ENCODE results near the gene ADAM10. TPM values are rescaled to one million over a fixed set of nuclear protein-coding genes. Genes with fewer than 3 reads are reported as not detected.

The ADAM10 gene
- total RNA-seq, 1 experiment from 2014 or later: 239 TPM

- CTCF ChIA-PET: no interaction called here
These were observed 49.7 kb downstream of the ADAM10 start for GRCh38 chr15:58699769-58700168.

GRCh38 chr15:58698887-58699641 is 50.4 kb downstream of the ADAM10 start:
- ChIA-PET POLR2A (ENCODE audit: unreplicated experiment) (no interaction called here), CTCF (interaction anchor here (0.6 kb wide), 1 partner anchor 992 kb away, joined by 3 read pairs; no protein-coding TSS in a partner anchor)

More at GRCh38 chr15:58699769-58700168, 49.7 kb downstream of the ADAM10 start:
- no peak overlapping the region for H2AFZ ChIP-seq
- no peak for DNase-seq
- no peaks in the 10 kb centered on the region for H3K9me2 ChIP-seq (ENCODE audit: insufficient read depth)
- POLR2A ChIA-PET (ENCODE audit: unreplicated experiment): no interaction called here
- H4K20me1 ChIP-seq (ENCODE audit: insufficient read depth): no peaks in the 10 kb centered on the region; the same call in 1 of the 2 replicates
- no peak overlapping the region for H3K27ac ChIP-seq
- BruUV-seq (replicated peaks): no TSS peak
- H3K36me3 ChIP-seq (ENCODE audit: low read depth): peaks cover 8% of the 10 kb centered on the region
- TF ChIP-seq CTCF (conservative IDR thresholded peaks at IDR 0.05) (no peak), EZH2 (IDR thresholded peaks at IDR 0.05; ENCODE audit: low read depth) (no peak)
- peaks cover 92% of the 10 kb centered on the region for H3K79me2 ChIP-seq (ENCODE audit: low read depth)
- intact Hi-C loops (cut with micrococcal nuclease; ENCODE audit: unreplicated experiment): loop anchor here (5.0 kb wide), 1 partner anchor 32 kb away; no protein-coding TSS in a partner anchor
- H3K4me3 ChIP-seq: no peak overlapping the region
- H3K4me1 ChIP-seq (replicated peaks; ENCODE audit: insufficient read depth): no peaks in the 10 kb centered on the region
- H3F3A ChIP-seq (ENCODE audit: insufficient read depth, low read depth): 0 out of 2 replicates have a peak, but pooled peaks cover 8% of the 10 kb centered on the region
- no peaks in the 10 kb centered on the region for H3K27me3 ChIP-seq (ENCODE audit: insufficient read depth, low read depth)
- H3K4me2 ChIP-seq: no peak overlapping the region
- H3K9me3 ChIP-seq (ENCODE audit: insufficient read depth, low read depth): peaks cover 10% of the 10 kb centered on the region; the same call in 1 of the 2 replicates

GRCh38 chr15:58697220-58697619 is 52.3 kb downstream of the ADAM10 start:
- BruUV-seq (replicated peaks): no TSS peak
- DNase-seq: no peak
- CTCF ChIA-PET: no interaction called here

More at GRCh38 chr15:58698887-58699641, 50.4 kb downstream of the ADAM10 start:
- H3K9me3 ChIP-seq (ENCODE audit: insufficient read depth, low read depth): peaks cover 10% of the 10 kb centered on the region; the same call in 1 of the 2 replicates
- H3F3A ChIP-seq (ENCODE audit: insufficient read depth, low read depth): 0 out of 2 replicates have a peak, but pooled peaks cover 11% of the 10 kb centered on the region
- H3K79me2 ChIP-seq (ENCODE audit: low read depth): peaks cover 94% of the 10 kb centered on the region
- H3K4me2 ChIP-seq: no peak overlapping the region
- no peaks in the 10 kb centered on the region for H3K9me2 ChIP-seq (ENCODE audit: insufficient read depth)
- no peak for TF ChIP-seq CTCF (conservative IDR thresholded peaks at IDR 0.05)
- TF ChIP-seq EZH2 (IDR thresholded peaks at IDR 0.05; ENCODE audit: low read depth): no peak
- no peaks in the 10 kb centered on the region for H3K4me1 ChIP-seq (replicated peaks; ENCODE audit: insufficient read depth)
- H3K27ac ChIP-seq: no peak overlapping the region
- no peaks in the 10 kb centered on the region for H3K27me3 ChIP-seq (ENCODE audit: insufficient read depth, low read depth)
- H3K36me3 ChIP-seq (ENCODE audit: low read depth): peaks cover 8% of the 10 kb centered on the region
- H3K4me3 ChIP-seq: no peak overlapping the region
- H4K20me1 ChIP-seq (ENCODE audit: insufficient read depth): no peaks in the 10 kb centered on the region; the same call in 1 of the 2 replicates
- no peak overlapping the region for H2AFZ ChIP-seq
- no TSS peak for BruUV-seq (replicated peaks)
- no peak for DNase-seq
- intact Hi-C loops (cut with micrococcal nuclease; ENCODE audit: unreplicated experiment): no loop called here

More at GRCh38 chr15:58697220-58697619, 52.3 kb downstream of the ADAM10 start:
- H3K4me3 ChIP-seq: no peak overlapping the region
- no peak overlapping the region for H3K27ac ChIP-seq
- no peak overlapping the region for H3K4me2 ChIP-seq
- H3F3A ChIP-seq (ENCODE audit: insufficient read depth, low read depth): 0 out of 2 replicates have a peak, but pooled peaks cover 11% of the 10 kb centered on the region
- no peaks in the 10 kb centered on the region for H3K9me2 ChIP-seq (ENCODE audit: insufficient read depth)
- intact Hi-C loops (cut with micrococcal nuclease; ENCODE audit: unreplicated experiment): no loop called here
- H3K4me1 ChIP-seq (replicated peaks; ENCODE audit: insufficient read depth): no peaks in the 10 kb centered on the region
- H3K36me3 ChIP-seq (ENCODE audit: low read depth): peaks cover 11% of the 10 kb centered on the region
- H3K79me2 ChIP-seq (ENCODE audit: low read depth): peaks cover 89% of the 10 kb centered on the region
- H2AFZ ChIP-seq: no peak overlapping the region
- H4K20me1 ChIP-seq (ENCODE audit: insufficient read depth): no peaks in the 10 kb centered on the region
- TF ChIP-seq EZH2 (IDR thresholded peaks at IDR 0.05; ENCODE audit: low read depth): no peak
- no peak for TF ChIP-seq CTCF (conservative IDR thresholded peaks at IDR 0.05)
- no peaks in the 10 kb centered on the region for H3K27me3 ChIP-seq (ENCODE audit: insufficient read depth, low read depth)
- H3K9me3 ChIP-seq (ENCODE audit: insufficient read depth, low read depth): peaks cover 10% of the 10 kb centered on the region; the same call in 1 of the 2 replicates
- POLR2A ChIA-PET (ENCODE audit: unreplicated experiment): no interaction called here

Measured in PC-9 (cell line).